ENCODE data around the gene ZNF555. TPM values are rescaled to one million over a fixed set of nuclear protein-coding genes. Genes with fewer than 3 reads are reported as not detected.

The ZNF555 gene
- total RNA-seq, 2 donors from 2014 or later: 5.0 to 6.9 TPM

DNA sequence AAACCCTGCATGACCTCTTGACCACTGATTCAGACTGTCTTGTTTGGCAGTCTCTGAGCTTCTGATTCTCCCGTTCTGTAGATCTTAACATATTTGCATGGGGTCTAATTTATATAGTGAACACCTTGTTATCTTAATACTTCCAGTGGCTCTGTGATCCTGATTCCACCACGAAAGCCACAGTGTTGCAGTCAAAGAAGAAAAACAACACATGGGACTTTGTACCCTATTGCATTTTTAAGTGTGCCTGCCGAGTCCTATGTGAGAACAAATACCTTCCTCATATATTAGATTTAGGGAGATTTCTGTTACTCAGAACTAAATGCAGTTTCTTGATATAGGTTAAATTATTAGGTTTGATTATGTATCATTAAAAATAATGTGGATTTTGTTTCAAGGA is 13.6 kb downstream of the ZNF555 start:
- peaks cover 9% of the 10 kb centered on the region for H3K9me3 ChIP-seq
- no peak overlapping the region for H3K4me3 ChIP-seq
- TF ChIP-seq POLR2A (IDR thresholded peaks at IDR 0.05) (no peak), POLR2AphosphoS5 (IDR thresholded peaks at IDR 0.05) (no peak)
- TF ChIP-seq, protein P1, sequence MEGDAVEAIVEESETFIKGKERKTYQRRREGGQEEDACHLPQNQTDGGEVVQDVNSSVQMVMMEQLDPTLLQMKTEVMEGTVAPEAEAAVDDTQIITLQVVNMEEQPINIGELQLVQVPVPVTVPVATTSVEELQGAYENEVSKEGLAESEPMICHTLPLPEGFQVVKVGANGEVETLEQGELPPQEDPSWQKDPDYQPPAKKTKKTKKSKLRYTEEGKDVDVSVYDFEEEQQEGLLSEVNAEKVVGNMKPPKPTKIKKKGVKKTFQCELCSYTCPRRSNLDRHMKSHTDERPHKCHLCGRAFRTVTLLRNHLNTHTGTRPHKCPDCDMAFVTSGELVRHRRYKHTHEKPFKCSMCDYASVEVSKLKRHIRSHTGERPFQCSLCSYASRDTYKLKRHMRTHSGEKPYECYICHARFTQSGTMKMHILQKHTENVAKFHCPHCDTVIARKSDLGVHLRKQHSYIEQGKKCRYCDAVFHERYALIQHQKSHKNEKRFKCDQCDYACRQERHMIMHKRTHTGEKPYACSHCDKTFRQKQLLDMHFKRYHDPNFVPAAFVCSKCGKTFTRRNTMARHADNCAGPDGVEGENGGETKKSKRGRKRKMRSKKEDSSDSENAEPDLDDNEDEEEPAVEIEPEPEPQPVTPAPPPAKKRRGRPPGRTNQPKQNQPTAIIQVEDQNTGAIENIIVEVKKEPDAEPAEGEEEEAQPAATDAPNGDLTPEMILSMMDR (IDR thresholded peaks at IDR 0.05): no peak
- no peak for DNase-seq (ENCODE audit: low spot score)
- H3K4me1 ChIP-seq (replicated peaks): no peaks in the 10 kb centered on the region
- intact Hi-C loops (cut with DNase I): no loop called here
- H3K27me3 ChIP-seq (replicated peaks; ENCODE audit: insufficient read depth): no peaks in the 10 kb centered on the region
- peaks cover 17 to 19% of the 10 kb centered on the region in 2 donors for H3K36me3 ChIP-seq
- WGBS: 96% methylated on average over 3 of the region's 3 CpGs
- H3K27ac ChIP-seq: no peak overlapping the region

DNA sequence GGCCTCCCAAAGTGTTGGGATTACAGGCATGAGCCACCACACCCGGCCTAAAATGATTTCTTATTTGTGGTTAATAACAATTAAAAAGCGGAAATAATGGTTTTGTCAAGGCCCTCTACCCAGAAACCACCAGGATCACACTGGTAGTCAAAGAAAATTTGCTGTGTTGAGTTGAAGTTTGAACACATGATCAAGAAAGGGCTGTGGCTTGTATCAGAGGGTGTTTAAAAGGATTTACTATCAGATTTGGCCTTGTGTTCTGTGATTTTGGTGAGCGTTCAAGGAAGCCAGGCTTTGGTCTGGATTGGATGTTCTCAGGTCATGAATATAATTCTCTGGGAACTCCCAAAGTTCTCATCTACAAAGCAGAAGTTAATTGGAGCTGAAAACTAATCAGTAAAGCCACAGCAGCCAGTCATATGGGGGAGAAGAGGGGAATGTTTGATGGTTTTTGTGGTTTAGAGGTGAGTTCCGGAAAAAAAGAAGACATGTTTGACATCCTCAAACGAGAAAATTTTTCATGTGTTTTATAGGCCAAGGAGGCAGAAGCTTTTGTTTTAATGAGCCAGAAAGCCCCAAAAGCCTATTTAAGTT is 15.3 kb downstream of the ZNF555 start:
- H3K4me3 ChIP-seq: no peak overlapping the region
- peaks cover 9% of the 10 kb centered on the region for H3K9me3 ChIP-seq
- peaks cover 14 to 19% of the 10 kb centered on the region in 2 donors for H3K36me3 ChIP-seq
- H3K27ac ChIP-seq: no peak overlapping the region
- intact Hi-C loops (cut with DNase I): no loop called here
- H3K4me1 ChIP-seq (replicated peaks): no peaks in the 10 kb centered on the region
- WGBS: 94% methylated on average over 5 of the region's 5 CpGs
- H3K27me3 ChIP-seq (replicated peaks; ENCODE audit: insufficient read depth): no peaks in the 10 kb centered on the region
- TF ChIP-seq, protein P1 (IDR thresholded peaks at IDR 0.05): no peak
- TF ChIP-seq POLR2A (IDR thresholded peaks at IDR 0.05) (no peak), POLR2AphosphoS5 (IDR thresholded peaks at IDR 0.05) (no peak)
- no peak for DNase-seq (ENCODE audit: low spot score)

DNA sequence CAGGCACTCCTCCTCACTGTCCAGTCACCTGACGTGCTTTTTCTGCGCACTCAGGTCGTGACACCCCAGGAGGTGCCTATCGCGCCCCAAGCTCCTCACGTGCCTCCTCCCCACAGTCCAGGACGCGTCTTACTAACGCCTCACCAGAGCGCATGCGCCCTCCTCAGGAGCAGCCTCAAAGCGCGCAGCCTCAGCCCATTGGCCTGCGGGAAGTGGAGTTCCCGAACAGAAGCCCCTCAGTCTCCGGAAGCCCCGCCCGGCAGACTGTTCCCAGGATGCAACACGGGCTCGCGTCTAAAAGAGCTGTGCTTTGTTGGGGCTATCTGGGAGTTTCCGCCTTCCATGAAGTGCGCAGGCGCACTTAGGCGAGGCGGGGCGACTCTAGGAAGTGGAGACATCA is 17.6 kb downstream of the ZNF555 start:
- Histone ChIP-seq H3K4me1 (replicated peaks) (no peaks in the 10 kb centered on the region), H3K4me3 (no peak overlapping the region), H3K36me3 (no peaks in the 10 kb centered on the region), H3K9me3 (no peaks in the 10 kb centered on the region), H3K27ac (no peak overlapping the region), H3K27me3 (replicated peaks; ENCODE audit: insufficient read depth) (no peaks in the 10 kb centered on the region)
- 83% methylated on average over 27 of the region's 27 CpGs for WGBS
- DNase-seq (ENCODE audit: low spot score): no peak
- intact Hi-C loops (cut with DNase I): no loop called here
- TF ChIP-seq, protein P1 (IDR thresholded peaks at IDR 0.05): no peak
- no peak for TF ChIP-seq POLR2A (IDR thresholded peaks at IDR 0.05)
- TF ChIP-seq POLR2AphosphoS5 (IDR thresholded peaks at IDR 0.05): no peak

DNA sequence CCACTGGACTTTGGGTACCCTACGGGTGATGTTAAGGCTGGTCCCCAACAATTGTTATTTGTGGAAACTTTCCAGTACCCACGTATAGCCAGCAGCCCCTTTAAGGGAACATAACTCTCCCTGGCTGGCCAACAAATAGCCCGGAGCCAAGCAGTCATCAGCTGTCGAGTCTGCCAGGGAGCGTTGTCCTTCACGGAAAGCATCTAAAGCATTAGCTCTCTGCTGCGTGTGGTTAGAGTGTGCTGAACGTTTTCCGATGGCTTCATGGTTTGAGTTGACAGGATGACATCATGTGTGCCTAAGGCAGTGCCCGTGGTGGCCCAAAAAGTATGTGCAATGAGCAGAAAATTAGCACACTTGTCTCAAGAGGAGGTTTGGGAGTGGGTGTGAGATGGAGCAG is 22.5 kb downstream of the ZNF555 start:
- WGBS: 63% methylated on average over 10 of the region's 10 CpGs
- Histone ChIP-seq H3K27ac (no peak overlapping the region), H3K27me3 (replicated peaks; ENCODE audit: insufficient read depth) (no peaks in the 10 kb centered on the region), H3K9me3 (no peaks in the 10 kb centered on the region), H3K36me3 (no peaks in the 10 kb centered on the region), H3K4me3 (no peak overlapping the region), H3K4me1 (replicated peaks) (no peaks in the 10 kb centered on the region)
- intact Hi-C loops (cut with DNase I): no loop called here
- TF ChIP-seq POLR2A (IDR thresholded peaks at IDR 0.05) (no peak), POLR2AphosphoS5 (IDR thresholded peaks at IDR 0.05) (no peak)
- TF ChIP-seq, protein P1 (IDR thresholded peaks at IDR 0.05): no peak
- no peak for DNase-seq (ENCODE audit: low spot score)

DNA sequence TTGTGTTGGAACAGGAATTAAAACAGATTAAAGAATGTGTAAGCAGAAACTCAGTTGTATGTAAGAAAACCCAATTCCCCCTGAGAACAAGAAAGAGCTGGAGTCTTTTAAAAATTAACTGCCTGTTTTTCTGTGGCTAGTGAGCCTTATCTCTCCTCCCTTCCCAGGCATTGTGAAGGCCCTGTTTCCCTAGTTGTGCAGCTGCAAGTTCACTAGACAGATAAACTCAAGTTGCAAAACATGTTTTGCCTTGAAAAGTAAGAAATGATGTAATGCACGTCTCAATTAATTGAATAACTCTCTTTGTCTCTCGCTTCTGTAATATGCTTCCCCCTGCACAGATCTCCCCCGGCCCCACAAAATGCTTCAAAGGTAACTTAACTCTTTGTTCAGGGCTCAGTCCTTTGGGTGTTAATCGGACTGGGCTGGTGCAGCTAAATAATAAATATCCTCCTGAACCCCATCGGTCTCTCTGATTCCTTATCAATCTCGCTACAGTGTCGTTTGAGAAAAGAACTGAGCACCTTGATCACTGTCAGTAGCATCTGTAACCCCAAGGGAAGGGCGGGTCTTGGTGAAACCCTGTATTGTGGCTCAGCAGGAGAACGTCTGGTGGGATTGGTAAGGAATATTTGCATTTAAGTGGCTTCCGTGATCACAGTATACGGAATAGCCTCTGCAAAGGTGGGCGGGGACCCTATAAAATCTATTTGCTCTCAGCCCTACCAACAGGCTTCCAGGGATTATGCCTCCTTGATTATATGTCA is 24.2 kb downstream of the ZNF555 start:
- Histone ChIP-seq H3K9me3 (no peaks in the 10 kb centered on the region), H3K27ac (no peak overlapping the region), H3K27me3 (replicated peaks; ENCODE audit: insufficient read depth) (no peaks in the 10 kb centered on the region), H3K36me3 (no peaks in the 10 kb centered on the region), H3K4me1 (replicated peaks) (no peaks in the 10 kb centered on the region), H3K4me3 (no peak overlapping the region)
- TF ChIP-seq POLR2AphosphoS5 (IDR thresholded peaks at IDR 0.05) (no peak), POLR2A (IDR thresholded peaks at IDR 0.05) (no peak)
- TF ChIP-seq, protein P1 (IDR thresholded peaks at IDR 0.05): no peak
- DNase-seq (ENCODE audit: low spot score): no peak
- intact Hi-C loops (cut with DNase I): no loop called here
- WGBS: 38% methylated on average over 12 of the region's 12 CpGs

Measured in prostate gland (tissue), 2 donors.